Activated T-helper 9 cell treated with anti-CD3 and anti-CD28 coated beads, Interleukin-2, amount 50 U/mL, for 16 hours (primary cell): ENCODE data around the gene SQOR.
A peak's percentile ranks its signal among the peaks of the same experiment; 100 is the strongest.
"Not testable (repeated sequence)": the region's sequence is repeated elsewhere in the genome, so short reads cannot be mapped to it uniquely, and the experiment has no call there.

Experiments used
- DNase-seq: peaks from one replicate; pipeline ENCODE4 v3.0.0-alpha.2; 2020; ENCODE audit warnings: low read depth

SQOR gene

GRCh38 chr15:45631776-45632175, 3.1 kb upstream of the SQOR start:
- DNase-seq = no peak

DNA sequence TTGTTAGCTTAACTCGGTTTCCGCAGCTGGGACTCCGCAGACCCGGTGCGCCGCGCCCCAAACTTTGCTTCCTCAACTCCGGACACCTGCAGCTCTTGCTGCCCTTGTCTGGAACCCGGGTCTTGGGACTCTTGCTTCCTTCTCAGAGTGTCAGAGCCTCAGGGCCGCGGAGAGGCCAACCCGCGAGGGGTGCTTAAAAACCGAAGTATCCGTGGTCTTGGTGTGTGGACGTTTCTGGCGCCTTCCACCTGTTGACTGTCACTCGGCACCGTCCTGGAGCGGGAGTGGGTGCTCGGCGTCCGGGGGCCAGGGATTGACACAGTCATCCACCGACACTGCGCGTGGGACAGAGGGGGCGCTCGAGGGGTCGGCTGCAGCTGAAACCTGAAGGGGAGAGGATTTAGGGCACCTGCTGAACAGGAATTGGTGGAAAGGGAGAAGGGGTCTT, 386 bp downstream of the SQOR start:
- DNase-seq = peak; percentile 62

DNA sequence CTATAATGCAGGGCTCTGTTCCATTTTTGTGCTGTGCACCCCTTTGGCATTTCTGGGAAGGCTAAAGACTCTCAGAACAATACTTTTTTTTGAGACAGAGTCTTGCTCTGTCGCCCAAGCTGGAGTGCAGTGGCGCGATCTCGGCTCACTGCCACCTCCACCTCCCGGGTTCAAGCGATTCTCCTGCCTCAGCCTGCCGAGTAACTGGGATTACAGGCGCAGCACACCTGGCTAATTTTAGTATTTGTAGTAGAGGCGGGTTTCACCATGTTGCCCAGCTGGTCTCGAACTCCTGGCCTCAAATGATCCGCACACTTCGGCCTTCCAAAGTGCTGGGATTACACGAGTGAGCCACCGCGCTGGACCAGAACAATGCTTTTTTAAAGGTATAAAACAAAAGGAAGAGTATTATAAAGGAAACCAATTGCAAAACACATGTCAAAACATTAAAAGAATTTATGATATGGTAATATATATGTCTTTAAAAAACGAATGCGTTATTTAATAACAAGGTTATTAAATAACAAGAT, 999 bp downstream of the SQOR start:
- no peak for DNase-seq

- DNase-seq = no peak
Measured at GRCh38 chr15:45637141-45637540, 2.3 kb downstream of the SQOR start.

DNA sequence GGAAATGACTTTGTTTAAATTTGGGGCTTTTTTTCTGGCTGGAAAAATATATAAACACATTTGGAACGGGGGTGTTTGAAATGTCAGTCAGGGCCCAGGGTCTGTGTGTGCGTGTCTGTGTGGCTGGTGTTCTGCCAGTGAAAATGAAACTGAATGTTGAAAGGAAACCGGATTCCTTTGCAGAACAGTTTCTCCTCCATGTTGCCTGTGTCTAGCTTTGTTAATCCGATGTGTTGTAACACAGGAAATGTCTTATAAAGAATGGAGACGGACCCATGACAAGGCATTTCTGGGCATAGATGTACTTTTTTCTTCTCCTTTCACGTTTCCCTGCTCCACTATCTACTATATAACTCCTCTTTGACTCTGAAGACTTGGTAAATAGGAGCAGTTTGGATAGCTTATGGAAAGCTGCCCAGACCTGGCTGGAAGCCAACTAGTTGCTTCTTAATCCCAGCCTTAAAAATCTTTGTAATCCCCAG, 2.8 kb downstream of the SQOR start:
- DNase-seq = peak; percentile 34

DNA sequence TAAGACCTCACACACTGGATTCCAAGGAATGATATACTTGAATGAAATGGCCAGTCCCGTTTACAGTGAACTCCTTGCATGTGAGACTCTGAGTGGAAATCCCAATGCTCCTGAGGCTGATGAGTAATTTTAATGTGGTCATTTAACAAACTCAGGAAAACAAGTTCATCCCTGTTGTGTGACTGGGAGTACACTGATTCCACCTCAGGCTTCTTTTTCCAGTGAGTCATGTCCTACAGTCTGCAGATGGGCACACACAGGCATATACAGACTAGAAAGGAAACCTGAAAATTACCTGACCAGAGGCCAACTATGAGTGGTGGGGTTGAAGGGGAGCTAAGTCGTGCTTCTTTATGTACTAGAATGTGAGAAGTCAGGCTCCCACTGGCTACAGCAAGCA, 5.8 kb downstream of the SQOR start:
- DNase-seq = no peak

GRCh38 chr15:45641374-45641781, 6.5 kb downstream of the SQOR start:
- DNase-seq = no peak

DNA sequence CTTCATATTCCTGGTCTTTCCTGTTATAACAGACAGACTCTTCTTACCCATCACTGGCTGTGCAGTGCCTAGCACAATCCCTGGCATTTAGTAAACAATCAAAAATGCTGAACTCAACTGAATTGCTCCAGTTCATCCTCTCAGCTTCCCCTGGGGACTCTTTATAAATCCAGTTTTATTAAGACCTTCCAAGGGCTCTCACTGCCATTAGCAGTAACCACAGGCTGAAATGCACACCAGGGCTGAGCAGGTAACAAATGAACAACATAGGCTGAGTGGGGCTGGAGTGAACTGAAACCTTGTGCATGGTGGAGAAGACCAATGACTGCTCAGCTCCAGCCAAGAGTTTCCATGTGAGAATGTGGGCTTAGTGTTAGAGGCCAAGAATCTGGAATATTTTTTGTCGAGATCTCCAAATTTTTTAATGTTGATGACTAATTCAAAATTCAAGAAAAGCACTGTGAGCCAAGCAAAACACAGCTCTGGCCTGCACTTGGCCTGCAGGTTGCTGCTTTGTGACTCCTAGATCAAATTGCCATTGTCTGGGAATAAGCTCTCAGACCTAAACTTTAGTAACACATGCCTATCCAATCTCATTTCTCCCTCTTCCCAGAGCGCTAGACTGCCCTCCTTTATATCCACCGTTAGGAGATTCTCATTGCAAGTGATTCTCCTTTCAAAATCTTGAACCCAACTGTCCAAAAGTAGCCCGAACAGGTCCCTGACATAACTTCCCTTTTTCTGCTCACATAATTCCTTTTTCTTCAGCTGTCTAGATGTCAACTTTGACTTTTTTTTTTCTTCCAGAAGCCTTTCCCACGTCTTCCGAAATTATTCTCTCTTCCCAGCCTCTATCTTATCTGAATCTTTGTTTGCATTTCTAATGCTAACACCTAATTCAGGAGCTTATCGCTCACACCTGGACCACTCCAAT, 7.4 kb downstream of the SQOR start:
- no peak for DNase-seq

GRCh38 chr15:45644437-45644836, 9.6 kb downstream of the SQOR start:
- DNase-seq = no peak

- no peak for DNase-seq
Measured at GRCh38 chr15:45645026-45645980, 10.5 kb downstream of the SQOR start.

- no peak for DNase-seq
Measured at GRCh38 chr15:45646220-45646619, 11.4 kb downstream of the SQOR start.

- DNase-seq = no peak
Measured at GRCh38 chr15:45647828-45648227, 13.0 kb downstream of the SQOR start.

GRCh38 chr15:45648521-45649200, 13.8 kb downstream of the SQOR start:
- DNase-seq = no peak

GRCh38 chr15:45650007-45650406, 15.2 kb downstream of the SQOR start:
- DNase-seq = not testable (repeated sequence)

DNA sequence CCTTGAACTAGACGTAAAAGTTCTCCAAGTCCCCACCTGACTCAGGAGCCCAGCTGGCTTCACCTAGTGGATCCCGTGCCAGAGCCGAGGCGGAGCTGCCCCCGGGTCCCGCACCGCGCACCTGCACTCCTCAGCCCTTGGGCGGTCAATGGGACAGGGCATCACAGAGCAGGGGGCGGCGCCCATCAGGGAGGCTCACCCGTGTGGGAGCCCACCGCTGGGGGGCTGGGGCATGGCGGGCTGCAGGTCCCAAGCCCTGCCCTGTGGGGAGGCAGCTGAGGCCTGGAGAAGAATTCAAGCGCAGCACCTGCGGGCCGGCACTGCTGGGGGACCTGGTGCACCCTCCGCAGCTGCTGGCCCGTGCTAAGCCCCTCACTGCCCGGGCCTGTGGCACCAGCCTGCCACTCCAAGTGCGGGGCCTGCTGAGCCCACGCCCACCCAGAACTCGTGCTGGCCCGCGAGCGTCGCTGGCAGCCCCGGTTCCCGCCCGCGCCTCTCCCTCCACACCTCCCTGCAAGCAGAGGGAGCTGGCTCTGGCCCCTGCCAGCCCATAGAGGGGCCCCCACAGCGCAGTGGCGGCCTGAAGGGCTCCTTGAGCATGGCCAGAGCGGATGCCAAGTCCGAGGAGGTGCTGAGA, 16.2 kb downstream of the SQOR start:
- DNase-seq = no peak

DNA sequence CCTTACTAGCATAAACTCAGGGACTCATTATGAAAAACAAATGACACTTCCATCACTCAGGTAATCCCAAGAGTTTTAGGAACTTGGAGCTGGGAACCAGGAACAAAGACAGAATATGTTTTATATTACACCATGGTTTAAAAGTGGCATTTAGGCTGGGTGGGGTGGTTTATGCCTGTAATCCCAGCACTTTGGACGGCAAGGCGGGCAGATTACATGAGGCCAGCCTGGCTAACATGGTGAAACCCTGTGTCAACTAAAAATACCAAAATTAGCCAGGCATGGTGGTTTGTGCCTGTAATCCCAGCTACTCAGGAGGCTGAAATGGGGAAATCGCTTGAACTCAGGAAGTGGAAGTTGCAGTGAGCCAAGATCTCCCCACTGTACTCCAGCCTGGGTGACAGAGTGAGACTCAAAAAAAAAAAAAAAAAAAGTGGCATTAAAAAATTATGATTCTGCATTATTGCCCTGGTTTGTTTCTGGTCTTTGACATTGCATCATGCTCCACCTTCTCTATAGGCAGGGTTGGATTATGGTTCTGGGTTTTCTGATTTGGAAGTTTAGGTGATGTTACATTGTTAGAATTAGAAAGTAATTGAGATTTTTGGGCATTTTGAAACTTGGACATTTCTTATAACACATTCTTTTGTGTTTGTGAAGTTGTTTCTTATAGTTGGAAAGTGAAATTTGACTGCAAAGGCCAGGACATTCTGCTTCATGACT, 19.0 kb downstream of the SQOR start:
- no peak for DNase-seq

GRCh38 chr15:45654749-45655148, 19.9 kb downstream of the SQOR start:
- no peak for DNase-seq

GRCh38 chr15:45657254-45657653, 22.4 kb downstream of the SQOR start:
- DNase-seq = no peak

DNA sequence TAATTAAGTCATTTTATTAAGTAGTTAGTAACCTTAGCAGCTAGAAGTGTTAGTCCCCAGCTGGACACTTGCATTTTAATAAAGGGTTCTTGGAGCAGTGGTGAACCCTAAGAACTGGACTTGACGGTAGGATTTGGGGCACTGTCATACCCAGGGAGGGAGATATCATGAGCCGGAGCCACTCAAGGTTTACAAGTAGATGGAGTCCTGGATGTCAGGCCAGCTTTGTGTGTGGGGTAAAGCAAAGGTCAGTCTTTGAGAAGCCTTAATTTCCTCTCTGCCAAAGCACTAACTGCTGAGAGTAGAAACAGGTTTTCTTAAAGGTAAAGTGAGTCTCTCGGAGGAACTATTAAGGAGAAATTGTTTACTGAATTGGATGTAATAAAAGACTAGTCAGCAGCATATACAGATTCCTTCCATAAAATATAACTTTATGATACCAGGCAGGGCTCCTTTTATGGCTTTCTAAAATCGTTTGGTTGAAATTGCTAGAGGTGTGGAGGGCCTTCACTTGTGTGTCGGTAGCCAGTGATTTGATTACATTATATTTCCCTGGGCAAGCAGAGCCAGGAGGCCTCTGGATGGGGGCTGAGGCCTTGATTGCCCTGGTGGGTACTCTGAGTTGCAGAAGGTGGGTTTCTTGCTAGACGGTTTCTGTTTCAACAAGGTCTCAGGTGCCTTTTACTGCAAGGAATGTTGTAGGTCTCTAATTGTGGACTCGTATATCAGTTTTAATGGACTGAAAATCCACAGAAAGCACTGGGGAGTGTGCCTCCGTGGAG, 23.1 kb downstream of the SQOR start:
- no peak for DNase-seq
